ENCODE measurements around the gene SRL.

DNA sequence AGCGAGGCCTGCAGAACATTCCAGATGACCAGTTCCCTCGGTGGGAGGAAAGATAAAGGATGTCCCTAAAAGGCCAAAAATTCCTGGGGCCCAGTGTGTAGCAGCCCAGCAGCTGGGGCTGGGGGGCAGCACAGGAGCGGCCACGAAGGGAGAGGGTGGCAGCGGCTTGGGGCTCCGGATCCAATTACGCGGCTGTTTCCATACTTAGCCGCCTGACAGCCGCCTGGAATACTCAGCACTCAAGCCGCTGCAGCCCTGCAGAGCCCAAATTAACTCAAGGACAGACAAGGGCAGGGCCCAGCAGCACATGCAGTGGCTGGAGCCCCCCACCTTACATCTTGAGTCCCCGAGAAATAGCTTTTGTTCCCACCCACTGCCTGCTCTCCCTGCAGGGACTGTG, 1.3 kb downstream of the SRL start:
- TF ChIP-seq, protein P1, sequence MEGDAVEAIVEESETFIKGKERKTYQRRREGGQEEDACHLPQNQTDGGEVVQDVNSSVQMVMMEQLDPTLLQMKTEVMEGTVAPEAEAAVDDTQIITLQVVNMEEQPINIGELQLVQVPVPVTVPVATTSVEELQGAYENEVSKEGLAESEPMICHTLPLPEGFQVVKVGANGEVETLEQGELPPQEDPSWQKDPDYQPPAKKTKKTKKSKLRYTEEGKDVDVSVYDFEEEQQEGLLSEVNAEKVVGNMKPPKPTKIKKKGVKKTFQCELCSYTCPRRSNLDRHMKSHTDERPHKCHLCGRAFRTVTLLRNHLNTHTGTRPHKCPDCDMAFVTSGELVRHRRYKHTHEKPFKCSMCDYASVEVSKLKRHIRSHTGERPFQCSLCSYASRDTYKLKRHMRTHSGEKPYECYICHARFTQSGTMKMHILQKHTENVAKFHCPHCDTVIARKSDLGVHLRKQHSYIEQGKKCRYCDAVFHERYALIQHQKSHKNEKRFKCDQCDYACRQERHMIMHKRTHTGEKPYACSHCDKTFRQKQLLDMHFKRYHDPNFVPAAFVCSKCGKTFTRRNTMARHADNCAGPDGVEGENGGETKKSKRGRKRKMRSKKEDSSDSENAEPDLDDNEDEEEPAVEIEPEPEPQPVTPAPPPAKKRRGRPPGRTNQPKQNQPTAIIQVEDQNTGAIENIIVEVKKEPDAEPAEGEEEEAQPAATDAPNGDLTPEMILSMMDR (IDR thresholded peaks at IDR 0.05): no peak
- TF ChIP-seq POLR2A (IDR thresholded peaks at IDR 0.05): no peak
